WTC11 (cell line): ENCODE measurements around the gene KAZN. TPM values are rescaled to one million over a fixed set of nuclear protein-coding genes. Genes with fewer than 3 reads are reported as not detected.

Experiments
- ATAC-seq: fragments of 200-7000 bp; cut with Tn5 transposase; 2 replicates; pipeline ENCODE4 v1.10.0; 2021; ENCODE audit warnings: mild to moderate bottlenecking, moderate library complexity
- CTCF ChIA-PET: fragments of 300-600 bp; sonication (Branson Sonifier 250); formaldehyde crosslinking; loops from one replicate; lab custom pipeline; 2021; ENCODE audit warnings: antibody characterized with exemption; lab: Charles Lee
- POLR2A ChIA-PET: fragments of 350-600 bp; sonication (Branson Sonifier 250); formaldehyde crosslinking; loops from one replicate; lab custom pipeline; 2021; ENCODE audit warnings: antibody characterized with exemption; lab: Charles Lee
- DNase-seq: peaks from one replicate; pipeline ENCODE4 v3.0.0; 2021; ENCODE audit warnings: low spot score
- H3K27ac Mint-ChIP-seq: 2 replicates; pipeline ENCODE4 v1.8.0; 2021; ENCODE audit warnings: mixed read lengths
- H3K27me3 Mint-ChIP-seq: 2 replicates; pipeline ENCODE4 v1.8.0; 2021; ENCODE audit warnings: low read depth, mild to moderate bottlenecking, moderate library complexity, mixed read lengths
- H3K36me3 Mint-ChIP-seq: 2 replicates; pipeline ENCODE4 v1.8.0; 2021; ENCODE audit warnings: mixed read lengths
- H3K4me1 Mint-ChIP-seq: 2 replicates; pipeline ENCODE4 v1.8.0; 2022; ENCODE audit warnings: mixed read lengths
- H3K4me3 Mint-ChIP-seq: 2 replicates; pipeline ENCODE4 v1.8.0; 2021; ENCODE audit warnings: mild to moderate bottlenecking, moderate library complexity, mixed read lengths
- H3K9me3 Mint-ChIP-seq: 2 replicates; pipeline ENCODE4 v1.8.0; 2021; ENCODE audit warnings: mixed read lengths
- ATF2 ChIP-seq: sonication (generic); formaldehyde crosslinking; IDR thresholded peaks from 2 replicates; pipeline ENCODE4 v1.8.1; 2022; ENCODE audit warnings: low read depth, missing genetic modification reagents, borderline replicate concordance
- CREM ChIP-seq: sonication (generic); formaldehyde crosslinking; IDR thresholded peaks from 2 replicates; pipeline ENCODE4 v1.8.1; 2022; ENCODE audit warnings: mild to moderate bottlenecking, missing genetic modification reagents, moderate library complexity
- E2F4 ChIP-seq: sonication (generic); formaldehyde crosslinking; IDR thresholded peaks from 2 replicates; pipeline ENCODE4 v1.8.1; 2022; ENCODE audit warnings: low read depth, mild to moderate bottlenecking, moderate library complexity, missing genetic modification reagents, borderline replicate concordance
- ELF4 ChIP-seq: sonication (generic); formaldehyde crosslinking; IDR thresholded peaks from 2 replicates; pipeline ENCODE4 v1.8.1; 2022; ENCODE audit warnings: low read depth, mild to moderate bottlenecking, moderate library complexity, missing genetic modification reagents
- EMX1 ChIP-seq: fragments of 250-450 bp; sonication (Bioruptor Pico); IDR thresholded peaks from 2 replicates; pipeline ENCODE4 v1.8.0; 2021; ENCODE audit warnings: mild to moderate bottlenecking
- FOXJ3 ChIP-seq: sonication (generic); formaldehyde crosslinking; IDR thresholded peaks from 2 replicates; pipeline ENCODE4 v1.9.0; 2021; ENCODE audit warnings: missing genetic modification reagents, mild to moderate bottlenecking, borderline replicate concordance
- GTF2I ChIP-seq: fragments of 250-450 bp; sonication (Bioruptor Pico); conservative IDR thresholded peaks from 2 replicates; pipeline ENCODE4 v1.4.0; 2021; ENCODE audit warnings: mild to moderate bottlenecking
- HMGXB4 ChIP-seq: sonication (generic); formaldehyde crosslinking; IDR thresholded peaks from 2 replicates; pipeline ENCODE4 v1.8.1; 2023; ENCODE audit warnings: mild to moderate bottlenecking, moderate library complexity, missing genetic modification reagents
- IRF1 ChIP-seq: sonication (generic); formaldehyde crosslinking; IDR thresholded peaks from 2 replicates; pipeline ENCODE4 v1.8.0; 2023; ENCODE audit warnings: missing genetic modification reagents
- IRF2 ChIP-seq: sonication (generic); formaldehyde crosslinking; IDR thresholded peaks from 2 replicates; pipeline ENCODE4 v1.8.0; 2022; ENCODE audit warnings: low read depth, missing genetic modification reagents, borderline replicate concordance
- MYBL2 ChIP-seq: sonication (generic); formaldehyde crosslinking; IDR thresholded peaks from 2 replicates; pipeline ENCODE4 v1.8.1; 2023; ENCODE audit warnings: mild to moderate bottlenecking, moderate library complexity, missing genetic modification reagents
- NR1H2 ChIP-seq: sonication (generic); formaldehyde crosslinking; IDR thresholded peaks from 2 replicates; pipeline ENCODE4 v1.9.0; 2021; ENCODE audit warnings: mild to moderate bottlenecking, moderate library complexity, missing genetic modification reagents
- PRDM15 ChIP-seq: sonication (generic); formaldehyde crosslinking; IDR thresholded peaks from 2 replicates; pipeline ENCODE4 v1.8.0; 2022; ENCODE audit warnings: missing genetic modification reagents
- RORB ChIP-seq: fragments of 250-450 bp; sonication (Bioruptor Pico); IDR thresholded peaks from 2 replicates; pipeline ENCODE4 v1.9.0; 2021; ENCODE audit warnings: mild to moderate bottlenecking
- SMAD4 ChIP-seq: sonication (generic); formaldehyde crosslinking; IDR thresholded peaks from 2 replicates; pipeline ENCODE4 v1.8.0; 2022; ENCODE audit warnings: mild to moderate bottlenecking, missing genetic modification reagents
- TCF7 ChIP-seq: sonication (generic); formaldehyde crosslinking; IDR thresholded peaks from 2 replicates; pipeline ENCODE4 v1.8.0; 2022; ENCODE audit warnings: mild to moderate bottlenecking, low read depth, missing genetic modification reagents, moderate library complexity
- USF1 ChIP-seq: sonication (generic); formaldehyde crosslinking; IDR thresholded peaks from 2 replicates; pipeline ENCODE4 v1.8.0; 2022; ENCODE audit warnings: mild to moderate bottlenecking, missing genetic modification reagents
- ZBTB43 ChIP-seq: sonication (generic); formaldehyde crosslinking; IDR thresholded peaks from 2 replicates; pipeline ENCODE4 v1.8.1; 2023; ENCODE audit warnings: mild to moderate bottlenecking, missing genetic modification reagents
- ZNF281 ChIP-seq: sonication (generic); formaldehyde crosslinking; IDR thresholded peaks from 2 replicates; pipeline ENCODE4 v1.8.0; 2023; ENCODE audit warnings: mild to moderate bottlenecking, missing genetic modification reagents
- ZNF416 ChIP-seq: fragments of 250-450 bp; sonication (Bioruptor Pico); IDR thresholded peaks from 2 replicates; pipeline ENCODE4 v1.9.0; 2021; ENCODE audit warnings: mild to moderate bottlenecking, inconsistent platforms
- total RNA-seq: library from RNA; stranded (reverse); gene quantifications from 3 replicates; pipeline ENCODE4 v1.2.3, GENCODE V29; 2021

KAZN gene
- total RNA-seq, 1 experiment from 2014 or later: 19.9 TPM

GRCh38 chr1:14989931-14990728, 391.6 kb downstream of the KAZN start:
- H3K4me1 Mint-ChIP-seq: no peaks in the 10 kb centered on the region
- no peaks in the 10 kb centered on the region for H3K36me3 Mint-ChIP-seq
- ChIA-PET CTCF (no interaction called here), POLR2A (no interaction called here)
- ATAC-seq (no peak), DNase-seq (no peak)
- H3K4me3 Mint-ChIP-seq: no peak overlapping the region
- H3K27ac Mint-ChIP-seq: no peak overlapping the region; the same call in 1 of the 2 replicates
- TF ChIP-seq EMX1 (no peak), ATF2 (CRISPR knock-in tag) (no peak), ELF4 (CRISPR knock-in tag) (no peak), ZNF416 (CRISPR knock-in tag) (no peak), ZNF281 (CRISPR knock-in tag) (no peak), GTF2I (CRISPR knock-in tag) (no peak), RORB (CRISPR knock-in tag) (no peak), PRDM15 (CRISPR knock-in tag) (no peak), CREM (CRISPR knock-in tag) (no peak), SMAD4 (no peak), E2F4 (CRISPR knock-in tag) (no peak), FOXJ3 (no peak), ZBTB43 (CRISPR knock-in tag) (no peak), IRF1 (CRISPR knock-in tag) (no peak), MYBL2 (CRISPR knock-in tag) (no peak), USF1 (CRISPR knock-in tag) (no peak), NR1H2 (CRISPR knock-in tag) (no peak), HMGXB4 (CRISPR knock-in tag) (no peak), IRF2 (CRISPR knock-in tag) (no peak), TCF7 (CRISPR knock-in tag) (no peak)
- H3K27me3 Mint-ChIP-seq: no peaks in the 10 kb centered on the region
- no peaks in the 10 kb centered on the region for H3K9me3 Mint-ChIP-seq
